GM19238 (cell line): ENCODE results near the gene WDR41.
A peak's percentile ranks its signal among the peaks of the same experiment; 100 is the strongest.
"Not testable (repeated sequence)": the region's sequence is repeated elsewhere in the genome, so short reads cannot be mapped to it uniquely, and the experiment has no call there.

ENCODE experiments used
- DNase-seq: peaks from one replicate; pipeline ENCODE4 v3.0.0; 2011; ENCODE audit warnings: low spot score; ENCODE audit not compliant: insufficient read length

The WDR41 gene

GRCh38 chr5:77491783-77492652 lies at the start of gene WDR41:
WDR41 (minus strand) TSS chr5:77492316; CDS start chr5:77492220, 96 bp downstream.
- DNase-seq = peak; percentile 74

- no peak for DNase-seq
Observed at GRCh38 chr5:77531297-77531696, 39.2 kb upstream of the WDR41 start.

- DNase-seq = no peak
Observed at GRCh38 chr5:77518304-77518703, 26.2 kb upstream of the WDR41 start.

- no peak for DNase-seq
Observed at GRCh38 chr5:77514457-77514856, 22.3 kb upstream of the WDR41 start.

- DNase-seq = no peak
Observed at GRCh38 chr5:77513321-77513720, 21.2 kb upstream of the WDR41 start.

GRCh38 chr5:77501132-77501531 lies 9.0 kb upstream of the WDR41 start:
- DNase-seq = not testable (repeated sequence)

- DNase-seq = no peak
Observed at GRCh38 chr5:77499973-77500372, 7.9 kb upstream of the WDR41 start.

- DNase-seq = no peak
Observed at GRCh38 chr5:77499441-77499840, 7.3 kb upstream of the WDR41 start.

GRCh38 chr5:77498952-77499351 lies 6.8 kb upstream of the WDR41 start:
- no peak for DNase-seq

GRCh38 chr5:77494935-77495334 lies 2.8 kb upstream of the WDR41 start:
- no peak for DNase-seq

- no peak for DNase-seq
Observed at GRCh38 chr5:77492653-77493000, 511 bp upstream of the WDR41 start.

- not testable (repeated sequence) for DNase-seq
Observed at GRCh38 chr5:77490741-77491344, 1.3 kb downstream of the WDR41 start.

GRCh38 chr5:77486344-77486962 lies 5.7 kb downstream of the WDR41 start:
- DNase-seq = no peak

- no peak for DNase-seq
Observed at GRCh38 chr5:77483682-77484081, 8.4 kb downstream of the WDR41 start.

GRCh38 chr5:77475041-77475440 lies 17.1 kb downstream of the WDR41 start:
- DNase-seq = not testable (repeated sequence)

- not testable (repeated sequence) for DNase-seq
Observed at GRCh38 chr5:77468875-77469274, 23.2 kb downstream of the WDR41 start.

- no peak for DNase-seq
Observed at GRCh38 chr5:77463905-77464304, 28.2 kb downstream of the WDR41 start.

- no peak for DNase-seq
Observed at GRCh38 chr5:77461287-77461686, 30.8 kb downstream of the WDR41 start.

GRCh38 chr5:77454123-77454522 lies 38.0 kb downstream of the WDR41 start:
- no peak for DNase-seq

GRCh38 chr5:77452351-77452750 lies 39.8 kb downstream of the WDR41 start:
- no peak for DNase-seq

- DNase-seq = no peak
Observed at GRCh38 chr5:77449981-77450380, 42.1 kb downstream of the WDR41 start.

GRCh38 chr5:77449277-77449676 lies 42.8 kb downstream of the WDR41 start:
- DNase-seq = no peak
